ENCODE measurements around the gene ATP8A2.

Gene ATP8A2

DNA sequence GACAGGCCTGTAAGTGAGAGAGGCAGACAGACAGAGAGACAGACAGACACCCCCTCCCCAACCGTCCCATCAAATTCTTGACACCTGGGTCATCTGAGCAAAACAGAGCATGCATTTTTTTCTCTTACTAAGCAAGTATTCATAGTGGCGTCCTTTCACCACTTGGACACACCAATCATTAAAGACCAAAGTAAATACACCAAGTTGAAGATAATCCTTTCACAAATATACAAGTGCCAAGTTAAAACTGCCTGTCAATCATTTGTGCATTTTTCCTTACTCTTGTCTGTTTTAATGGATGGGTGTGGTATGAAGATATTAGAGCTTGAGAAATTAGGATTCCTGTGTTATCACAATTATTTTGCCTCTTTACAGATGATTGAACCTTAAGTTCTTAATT, 337.3 kb downstream of the ATP8A2 start:
- Histone ChIP-seq H3K9ac (ENCODE audit: low read length) (no peak overlapping the region), H3K4me2 (ENCODE audit: low read depth, low read length) (no peak overlapping the region), H2AFZ (ENCODE audit: low read length) (no peak overlapping the region), H3K9me3 (replicated peaks; ENCODE audit: insufficient read depth, low read length) (no peaks in the 10 kb centered on the region), H3K27ac (ENCODE audit: low read length) (no peak overlapping the region), H4K20me1 (ENCODE audit: insufficient read depth, low read length) (no peaks in the 10 kb centered on the region), H3K9me2 (replicated peaks; ENCODE audit: insufficient read depth, low read length) (no peaks in the 10 kb centered on the region), H3K36me3 (replicated peaks; ENCODE audit: insufficient read depth, low read length) (no peaks in the 10 kb centered on the region), H3K4me1 (ENCODE audit: low read length) (no peaks in the 10 kb centered on the region), H3K27me3 (replicated peaks; ENCODE audit: insufficient read depth, low read length) (no peaks in the 10 kb centered on the region), H3K4me3 (ENCODE audit: low read length) (no peak overlapping the region), H3K79me2 (ENCODE audit: low read length) (no peaks in the 10 kb centered on the region), H3F3A (ENCODE audit: insufficient read depth, low read length) (no peaks in the 10 kb centered on the region)
- TF ChIP-seq, protein P1, sequence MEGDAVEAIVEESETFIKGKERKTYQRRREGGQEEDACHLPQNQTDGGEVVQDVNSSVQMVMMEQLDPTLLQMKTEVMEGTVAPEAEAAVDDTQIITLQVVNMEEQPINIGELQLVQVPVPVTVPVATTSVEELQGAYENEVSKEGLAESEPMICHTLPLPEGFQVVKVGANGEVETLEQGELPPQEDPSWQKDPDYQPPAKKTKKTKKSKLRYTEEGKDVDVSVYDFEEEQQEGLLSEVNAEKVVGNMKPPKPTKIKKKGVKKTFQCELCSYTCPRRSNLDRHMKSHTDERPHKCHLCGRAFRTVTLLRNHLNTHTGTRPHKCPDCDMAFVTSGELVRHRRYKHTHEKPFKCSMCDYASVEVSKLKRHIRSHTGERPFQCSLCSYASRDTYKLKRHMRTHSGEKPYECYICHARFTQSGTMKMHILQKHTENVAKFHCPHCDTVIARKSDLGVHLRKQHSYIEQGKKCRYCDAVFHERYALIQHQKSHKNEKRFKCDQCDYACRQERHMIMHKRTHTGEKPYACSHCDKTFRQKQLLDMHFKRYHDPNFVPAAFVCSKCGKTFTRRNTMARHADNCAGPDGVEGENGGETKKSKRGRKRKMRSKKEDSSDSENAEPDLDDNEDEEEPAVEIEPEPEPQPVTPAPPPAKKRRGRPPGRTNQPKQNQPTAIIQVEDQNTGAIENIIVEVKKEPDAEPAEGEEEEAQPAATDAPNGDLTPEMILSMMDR (IDR thresholded peaks at IDR 0.05; ENCODE audit: low read length): no peak
- TF ChIP-seq EZH2phosphoT487 (IDR thresholded peaks at IDR 0.05; ENCODE audit: low read length): no peak
- TF ChIP-seq EZH2 (optimal IDR thresholded peaks at IDR 0.05; ENCODE audit: low read depth, low read length): no peak
- DNase-seq: no peak

- no peaks in the 10 kb centered on the region for H3K9me3 ChIP-seq (replicated peaks; ENCODE audit: insufficient read depth, low read length)
- H3K27me3 ChIP-seq (replicated peaks; ENCODE audit: insufficient read depth, low read length): no peaks in the 10 kb centered on the region
- H3K4me1 ChIP-seq (ENCODE audit: low read length): no peaks in the 10 kb centered on the region
- no peak overlapping the region for H2AFZ ChIP-seq (ENCODE audit: low read length)
- no peaks in the 10 kb centered on the region for H3K9me2 ChIP-seq (replicated peaks; ENCODE audit: insufficient read depth, low read length)
- no peaks in the 10 kb centered on the region for H4K20me1 ChIP-seq (ENCODE audit: insufficient read depth, low read length)
- DNase-seq: no peak
- H3K4me2 ChIP-seq (ENCODE audit: low read depth, low read length): no peak overlapping the region
- H3K4me3 ChIP-seq (ENCODE audit: low read length): no peak overlapping the region
- no peak overlapping the region for H3K9ac ChIP-seq (ENCODE audit: low read length)
- H3F3A ChIP-seq (ENCODE audit: insufficient read depth, low read length): no peaks in the 10 kb centered on the region
- TF ChIP-seq, protein P1 (IDR thresholded peaks at IDR 0.05; ENCODE audit: low read length): no peak
- TF ChIP-seq EZH2phosphoT487 (IDR thresholded peaks at IDR 0.05; ENCODE audit: low read length) (no peak), EZH2 (optimal IDR thresholded peaks at IDR 0.05; ENCODE audit: low read depth, low read length) (no peak)
- H3K27ac ChIP-seq (ENCODE audit: low read length): no peak overlapping the region
- H3K79me2 ChIP-seq (ENCODE audit: low read length): no peaks in the 10 kb centered on the region
- H3K36me3 ChIP-seq (replicated peaks; ENCODE audit: insufficient read depth, low read length): no peaks in the 10 kb centered on the region
Measured at GRCh38 chr13:25715760-25716159, 344.0 kb downstream of the ATP8A2 start.

- Histone ChIP-seq H3F3A (ENCODE audit: insufficient read depth, low read length) (no peaks in the 10 kb centered on the region), H3K4me2 (ENCODE audit: low read depth, low read length) (no peak overlapping the region), H3K4me3 (ENCODE audit: low read length) (no peak overlapping the region), H3K27me3 (replicated peaks; ENCODE audit: insufficient read depth, low read length) (no peaks in the 10 kb centered on the region), H3K9me3 (replicated peaks; ENCODE audit: insufficient read depth, low read length) (no peaks in the 10 kb centered on the region), H3K36me3 (replicated peaks; ENCODE audit: insufficient read depth, low read length) (no peaks in the 10 kb centered on the region), H3K9ac (ENCODE audit: low read length) (no peak overlapping the region), H2AFZ (ENCODE audit: low read length) (no peak overlapping the region), H3K27ac (ENCODE audit: low read length) (no peak overlapping the region), H3K4me1 (ENCODE audit: low read length) (no peaks in the 10 kb centered on the region), H4K20me1 (ENCODE audit: insufficient read depth, low read length) (no peaks in the 10 kb centered on the region), H3K79me2 (ENCODE audit: low read length) (no peaks in the 10 kb centered on the region), H3K9me2 (replicated peaks; ENCODE audit: insufficient read depth, low read length) (no peaks in the 10 kb centered on the region)
- no peak for TF ChIP-seq EZH2phosphoT487 (IDR thresholded peaks at IDR 0.05; ENCODE audit: low read length)
- TF ChIP-seq, protein P1 (IDR thresholded peaks at IDR 0.05; ENCODE audit: low read length): no peak
- TF ChIP-seq EZH2 (optimal IDR thresholded peaks at IDR 0.05; ENCODE audit: low read depth, low read length): no peak
- DNase-seq: no peak
Measured at GRCh38 chr13:25717666-25718197, 346.0 kb downstream of the ATP8A2 start.

All from MM.1S (cell line).